OCI-LY7 (cell line): ENCODE results near the gene SMPD3. TPM values are rescaled to one million over a fixed set of nuclear protein-coding genes. Genes with fewer than 3 reads are reported as not detected.

Experiments
- BruUV-seq: library from RNA; stranded (reverse); fragments of 400-500 nt; replicated peaks from 2 replicates; lab custom pipeline; 2021; lab: Mats Ljungman, UMichigan
- CTCF ChIA-PET: fragments of 300-600 bp; sonication (Branson Sonifier 250); formaldehyde crosslinking; loops from one replicate; lab custom pipeline; 2022; ENCODE audit warnings: antibody characterized with exemption; ENCODE audit not compliant: unreplicated experiment; lab: Charles Lee
- POLR2A ChIA-PET: fragments of 300-600 bp; sonication (Branson Sonifier 250); formaldehyde crosslinking; loops from one replicate; lab custom pipeline; 2022; ENCODE audit warnings: antibody characterized with exemption; lab: Charles Lee
- DNase-seq: peaks from one replicate; pipeline ENCODE4 v3.0.0-alpha.2; 2015; ENCODE audit warnings: low spot score
- H2AFZ ChIP-seq: fragments of 200-600 bp; sonication (generic), shearing (Covaris generic); 2 replicates; pipeline ENCODE4 v1.6.1; 2014; ENCODE audit warnings: mild to moderate bottlenecking, antibody characterized with exemption, low read length, moderate library complexity
- H3K27ac ChIP-seq: fragments of 200-600 bp; sonication (generic); 2 replicates; pipeline ENCODE4 v1.5.1; 2014; ENCODE audit warnings: mixed run types, low read depth, mild to moderate bottlenecking, moderate library complexity, low read length, inconsistent platforms; ENCODE audit not compliant: poor library complexity, severe bottlenecking
- H3K36me3 ChIP-seq: fragments of 200-600 bp; sonication (generic); 2 replicates; pipeline ENCODE4 v1.6.1; 2014; ENCODE audit warnings: mild to moderate bottlenecking, antibody characterized with exemption, low read length, moderate library complexity, mixed read lengths; ENCODE audit not compliant: insufficient read depth
- H3K4me1 ChIP-seq: fragments of 200-600 bp; sonication (generic); 2 replicates; pipeline ENCODE4 v1.5.1; 2014; ENCODE audit warnings: mild to moderate bottlenecking, low read length; ENCODE audit not compliant: insufficient read depth, poor library complexity, severe bottlenecking
- H3K4me2 ChIP-seq: fragments of 200-600 bp; sonication (generic); 2 replicates; pipeline ENCODE4 v1.6.1; 2014; ENCODE audit warnings: mild to moderate bottlenecking, low read length
- H3K4me3 ChIP-seq: fragments of 200-600 bp; sonication (generic); 2 replicates; pipeline ENCODE4 v1.5.1; 2014; ENCODE audit warnings: mild to moderate bottlenecking, low read depth, low read length; ENCODE audit not compliant: poor library complexity, severe bottlenecking
- H3K79me2 ChIP-seq: fragments of 200-600 bp; sonication (generic); 2 replicates; pipeline ENCODE4 v1.6.1; 2016; ENCODE audit warnings: low read depth, mild to moderate bottlenecking, low read length, moderate library complexity, mixed read lengths; ENCODE audit not compliant: insufficient read depth
- H3K9me2 ChIP-seq: fragments of 200-600 bp; sonication (generic); 2 replicates; pipeline ENCODE4 v1.6.1; 2016; ENCODE audit warnings: mild to moderate bottlenecking, low read length, mixed read lengths; ENCODE audit not compliant: insufficient read depth
- H3K9me3 ChIP-seq: fragments of 200-600 bp; sonication (generic); 2 replicates; pipeline ENCODE4 v1.6.1; 2014; ENCODE audit warnings: mild to moderate bottlenecking, mixed run types, low read length, mixed read lengths
- H4K20me1 ChIP-seq: fragments of 200-600 bp; sonication (generic); 2 replicates; pipeline ENCODE4 v1.6.1; 2014; ENCODE audit warnings: mild to moderate bottlenecking, antibody characterized with exemption, low read length, moderate library complexity, mixed read lengths; ENCODE audit not compliant: insufficient read depth
- EZH2phosphoT487 ChIP-seq: fragments of 200-600 bp; sonication (generic); IDR thresholded peaks from 2 replicates; pipeline ENCODE4 v1.6.1; 2018; ENCODE audit warnings: low read depth, borderline replicate concordance, mild to moderate bottlenecking, mixed run types, antibody characterized with exemption, low read length, moderate library complexity, mixed read lengths
- intact Hi-C: fragments of 100-400 bp; cut with micrococcal nuclease; formaldehyde crosslinking; loops from one replicate; pipeline ENCODE4 v1.10.0; 2022; ENCODE audit not compliant: unreplicated experiment
- total RNA-seq, 2 experiments: library from RNA; depleted of rRNA in 1 of 2; stranded (reverse); fragments of >200 nt in 1 of 2; shearing (Covaris generic) in 1 of 2; gene quantifications; 2 replicates each; pipeline ENCODE4 v1.2.3, GENCODE V29; 2014 to 2022
- TF ChIP-seq, protein P1 (sequence below): fragments of 200-600 bp; sonication (generic); conservative IDR thresholded peaks from 2 replicates; pipeline ENCODE4 v1.5.1; 2014; ENCODE audit warnings: mild to moderate bottlenecking, antibody characterized with exemption, low read length, moderate library complexity, mixed read lengths

The SMPD3 gene
- total RNA-seq, 2 experiments from 2014 or later: 0.16 to 0.51 TPM

GRCh38 chr16:68324780-68325357, 123.4 kb downstream of the SMPD3 start:
- no peak for DNase-seq
- Histone ChIP-seq H2AFZ (no peak overlapping the region), H3K27ac (no peak overlapping the region), H3K36me3 (peaks cover 89% of the 10 kb centered on the region), H3K9me2 (no peaks in the 10 kb centered on the region), H3K79me2 (no peaks in the 10 kb centered on the region), H3K4me1 (peaks cover 15% of the 10 kb centered on the region), H3K9me3 (no peaks in the 10 kb centered on the region), H3K4me2 (no peak overlapping the region), H3K4me3 (no peak overlapping the region), H4K20me1 (no peaks in the 10 kb centered on the region)
- intact Hi-C loops: no loop called here
- POLR2A ChIA-PET: no interaction called here
- no peak for TF ChIP-seq EZH2phosphoT487
- TF ChIP-seq, protein P1, sequence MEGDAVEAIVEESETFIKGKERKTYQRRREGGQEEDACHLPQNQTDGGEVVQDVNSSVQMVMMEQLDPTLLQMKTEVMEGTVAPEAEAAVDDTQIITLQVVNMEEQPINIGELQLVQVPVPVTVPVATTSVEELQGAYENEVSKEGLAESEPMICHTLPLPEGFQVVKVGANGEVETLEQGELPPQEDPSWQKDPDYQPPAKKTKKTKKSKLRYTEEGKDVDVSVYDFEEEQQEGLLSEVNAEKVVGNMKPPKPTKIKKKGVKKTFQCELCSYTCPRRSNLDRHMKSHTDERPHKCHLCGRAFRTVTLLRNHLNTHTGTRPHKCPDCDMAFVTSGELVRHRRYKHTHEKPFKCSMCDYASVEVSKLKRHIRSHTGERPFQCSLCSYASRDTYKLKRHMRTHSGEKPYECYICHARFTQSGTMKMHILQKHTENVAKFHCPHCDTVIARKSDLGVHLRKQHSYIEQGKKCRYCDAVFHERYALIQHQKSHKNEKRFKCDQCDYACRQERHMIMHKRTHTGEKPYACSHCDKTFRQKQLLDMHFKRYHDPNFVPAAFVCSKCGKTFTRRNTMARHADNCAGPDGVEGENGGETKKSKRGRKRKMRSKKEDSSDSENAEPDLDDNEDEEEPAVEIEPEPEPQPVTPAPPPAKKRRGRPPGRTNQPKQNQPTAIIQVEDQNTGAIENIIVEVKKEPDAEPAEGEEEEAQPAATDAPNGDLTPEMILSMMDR: no peak
- no TSS peak for BruUV-seq
- CTCF ChIA-PET: no interaction called here

DNA sequence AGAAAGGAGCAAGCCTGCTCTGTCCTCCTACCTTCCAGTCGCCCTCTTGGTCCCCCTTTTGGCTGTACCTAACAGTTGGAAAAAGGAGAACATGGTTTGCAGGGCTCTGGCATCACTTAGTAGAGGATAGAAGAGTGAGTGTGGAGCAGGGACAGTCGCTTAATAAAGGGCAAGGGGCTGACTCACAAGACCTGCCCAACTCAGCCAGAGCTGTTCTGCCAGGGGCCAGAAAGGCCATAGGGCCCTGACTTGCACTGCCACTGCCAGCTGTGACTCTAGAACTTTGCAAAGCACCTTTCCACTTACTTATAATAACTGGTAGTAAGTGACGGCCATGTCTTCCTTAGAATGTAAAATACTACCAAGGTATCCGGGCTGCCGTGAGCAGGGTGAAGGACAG, 124.0 kb downstream of the SMPD3 start:
- Histone ChIP-seq H3K4me2 (no peak overlapping the region), H3K27ac (no peak overlapping the region), H3K4me1 (peaks cover 15% of the 10 kb centered on the region), H3K4me3 (no peak overlapping the region), H3K9me2 (no peaks in the 10 kb centered on the region), H3K36me3 (peaks cover 89% of the 10 kb centered on the region), H3K79me2 (no peaks in the 10 kb centered on the region), H4K20me1 (no peaks in the 10 kb centered on the region), H2AFZ (no peak overlapping the region), H3K9me3 (no peaks in the 10 kb centered on the region)
- TF ChIP-seq EZH2phosphoT487: no peak
- TF ChIP-seq, protein P1: no peak
- no peak for DNase-seq
- ChIA-PET POLR2A (interaction anchor here (0.5 kb wide), 1 partner anchor 10 kb away, joined by 3 read pairs; no protein-coding TSS in a partner anchor), CTCF (no interaction called here)
- intact Hi-C loops: no loop called here
- BruUV-seq: no TSS peak

- peaks cover 81% of the 10 kb centered on the region for H3K36me3 ChIP-seq
- intact Hi-C loops: no loop called here
Measured at GRCh38 chr16:68319185-68319908, 129.0 kb downstream of the SMPD3 start.

More at GRCh38 chr16:68319185-68319908, 129.0 kb downstream of the SMPD3 start:
- no peak overlapping the region for H3K4me2 ChIP-seq
- no peak overlapping the region for H3K4me3 ChIP-seq
- no peaks in the 10 kb centered on the region for H3K4me1 ChIP-seq
- ChIA-PET CTCF (no interaction called here), POLR2A (interaction anchor here (0.5 to 0.7 kb wide), 5 partner anchors 17 to 986 kb away, joined by 3 to 4 read pairs (median 4); no protein-coding TSS in a partner anchor)
- H3K79me2 ChIP-seq: peaks cover 6% of the 10 kb centered on the region; the same call in 1 of the 2 replicates
- H3K27ac ChIP-seq: no peak overlapping the region
- no peak for DNase-seq
- no peaks in the 10 kb centered on the region for H4K20me1 ChIP-seq
- no peaks in the 10 kb centered on the region for H3K9me3 ChIP-seq
- no peaks in the 10 kb centered on the region for H3K9me2 ChIP-seq
- H2AFZ ChIP-seq: no peak overlapping the region
- no TSS peak for BruUV-seq
- TF ChIP-seq EZH2phosphoT487: no peak
- TF ChIP-seq, protein P1: no peak
